Stimulated activated CD8-positive, alpha-beta memory T cell treated with anti-CD3 and anti-CD28 coated beads, Interleukin-15, amount 100 ng/mL, for 1 hour (primary cell): Measurements from ENCODE around the gene ATG13.

Source experiments
- DNase-seq: peaks from one replicate; pipeline ENCODE4 v3.0.0-alpha.2; 2020; ENCODE audit warnings: low read depth

The ATG13 gene

GRCh38 chr11:46607516-46607915, 9.8 kb upstream of the ATG13 start:
- no peak for DNase-seq

DNA sequence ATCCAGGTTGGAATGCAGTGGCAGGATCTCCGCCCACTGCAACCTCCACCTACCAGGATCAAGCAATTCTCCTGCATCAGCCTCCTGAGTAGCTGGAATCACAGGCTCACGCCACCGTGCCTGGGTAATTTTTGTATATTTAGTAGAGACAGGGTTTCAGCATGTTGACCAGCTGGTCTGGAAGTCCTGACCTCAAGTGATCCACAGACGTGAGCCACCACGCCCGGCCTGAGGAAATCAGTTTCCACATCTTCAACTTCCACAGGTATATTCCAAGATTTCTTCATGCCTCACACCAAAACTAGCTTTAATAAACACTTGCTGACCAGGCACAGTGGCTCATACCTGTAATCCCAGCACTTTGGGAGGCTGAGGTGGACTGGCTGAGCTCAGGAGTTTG, 8.0 kb upstream of the ATG13 start:
- no peak for DNase-seq

DNA sequence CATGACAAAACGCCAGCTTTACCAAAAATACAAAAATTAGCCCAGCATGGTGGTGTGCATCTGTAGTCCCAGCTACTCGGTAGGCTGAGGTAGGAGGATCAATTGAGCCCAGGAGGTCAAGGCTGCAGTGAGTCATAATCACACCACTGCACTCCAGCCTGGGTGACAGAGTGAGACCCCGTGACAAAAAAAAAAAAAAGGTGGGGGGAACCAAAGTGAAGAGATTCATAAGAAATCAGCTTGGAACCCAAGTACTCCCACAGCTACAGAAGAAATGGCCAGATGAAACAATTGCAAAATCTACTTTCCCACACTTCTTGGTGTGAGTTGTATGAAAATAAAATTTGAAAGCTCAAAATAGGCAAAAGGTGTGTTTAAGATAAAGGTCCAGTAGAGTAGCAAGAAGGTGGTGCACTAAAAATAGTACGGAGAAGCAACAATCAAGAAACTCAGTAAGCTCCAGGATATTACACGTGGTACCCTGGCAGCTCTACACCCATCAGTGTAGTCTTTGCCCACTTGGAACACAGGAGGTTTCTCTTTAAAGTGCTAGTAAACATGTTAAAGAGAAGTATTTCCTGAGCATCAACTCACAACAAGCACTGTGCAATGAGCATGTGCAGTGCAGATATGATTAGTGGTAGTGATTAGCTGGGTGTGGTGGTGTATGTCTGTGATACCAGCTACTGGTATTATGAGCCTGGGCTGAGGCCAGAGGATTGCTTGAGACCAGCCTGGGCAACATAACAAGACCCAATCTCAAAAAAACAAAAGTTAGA, 5.6 kb upstream of the ATG13 start:
- DNase-seq: no peak

GRCh38 chr11:46612326-46612725, 5.0 kb upstream of the ATG13 start:
- no peak for DNase-seq

DNA sequence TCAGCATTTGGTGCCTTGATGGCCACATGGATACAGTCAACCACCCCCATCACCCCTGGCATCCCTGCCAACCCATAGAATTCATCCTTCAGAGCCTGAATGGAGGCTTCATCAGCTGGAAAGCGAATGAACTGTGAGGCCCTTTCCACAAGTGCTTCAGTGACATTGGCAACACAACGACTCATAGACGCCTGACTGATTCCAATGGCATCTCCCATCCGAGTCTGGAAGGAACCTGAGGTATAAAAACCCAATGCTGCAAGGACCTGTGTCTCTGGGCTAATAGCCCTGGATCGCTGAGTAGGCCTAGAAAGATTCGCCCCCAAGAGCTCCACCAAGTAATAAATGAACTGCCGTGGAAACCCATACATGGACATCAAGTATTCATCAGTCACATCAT, 1.6 kb upstream of the ATG13 start:
- DNase-seq: no peak

GRCh38 chr11:46616551-46617133, 711 bp upstream of the ATG13 start:
- no peak for DNase-seq

GRCh38 chr11:46617972-46618314, 590 bp downstream of the ATG13 start:
- DNase-seq: no peak

DNA sequence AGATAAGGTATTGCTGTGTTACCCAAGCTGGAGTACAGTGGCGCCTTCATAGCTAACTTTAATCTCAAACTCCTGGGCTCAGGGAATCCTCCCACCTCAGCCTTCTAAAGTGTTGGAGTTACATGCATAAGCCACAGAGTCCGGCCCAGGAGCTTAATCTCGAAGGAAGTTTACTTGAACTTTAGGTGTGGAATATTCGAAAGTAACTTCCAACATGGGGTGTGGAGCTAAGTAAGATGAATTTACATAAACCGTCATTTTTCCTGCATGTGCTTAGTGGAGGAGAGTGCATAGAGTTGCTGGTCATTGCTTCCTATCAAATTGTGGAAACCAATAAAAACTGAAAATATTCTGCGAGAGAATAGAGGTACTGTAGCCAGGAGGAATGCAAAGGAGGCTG, 1.5 kb downstream of the ATG13 start:
- DNase-seq: no peak

DNA sequence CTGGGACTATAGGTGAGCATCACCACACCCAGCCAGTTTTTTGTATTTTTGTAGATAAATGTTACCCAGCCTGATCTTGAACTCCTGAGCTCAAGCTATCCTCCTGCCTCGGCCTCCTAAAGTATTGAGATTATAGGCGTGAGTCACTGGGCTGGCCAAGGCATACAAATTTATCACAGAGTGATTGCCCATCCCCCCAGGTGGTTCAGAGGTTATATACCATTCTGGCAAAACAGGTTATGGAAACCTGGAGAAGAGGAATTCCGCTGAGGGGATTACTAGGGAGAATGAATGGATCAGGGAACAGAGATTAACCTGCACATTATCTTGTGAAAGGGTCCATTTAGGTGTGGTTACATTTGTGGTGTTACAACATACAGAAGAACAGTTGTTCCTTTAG, 8.1 kb downstream of the ATG13 start:
- DNase-seq: no peak

GRCh38 chr11:46628961-46629360, 11.6 kb downstream of the ATG13 start:
- DNase-seq: no peak

DNA sequence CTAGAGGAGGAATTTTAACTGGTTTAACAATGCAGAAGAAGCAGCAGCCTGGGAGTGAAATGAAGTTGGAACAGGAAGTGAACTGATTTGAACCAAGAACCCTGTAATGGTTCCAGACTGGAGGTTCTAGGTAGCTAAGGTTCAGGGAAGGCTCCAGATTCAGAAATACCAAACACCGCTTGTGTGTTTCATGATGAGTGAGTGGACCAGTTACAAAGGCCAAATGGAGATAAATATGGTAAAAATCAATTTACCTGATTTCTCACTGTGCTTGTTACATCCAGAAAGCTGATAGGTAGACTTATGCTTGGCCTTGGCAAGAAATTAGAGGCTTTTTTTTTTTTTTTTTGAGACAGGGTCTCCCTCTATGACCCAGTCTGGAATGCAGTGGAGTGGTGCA, 12.9 kb downstream of the ATG13 start:
- DNase-seq: no peak

DNA sequence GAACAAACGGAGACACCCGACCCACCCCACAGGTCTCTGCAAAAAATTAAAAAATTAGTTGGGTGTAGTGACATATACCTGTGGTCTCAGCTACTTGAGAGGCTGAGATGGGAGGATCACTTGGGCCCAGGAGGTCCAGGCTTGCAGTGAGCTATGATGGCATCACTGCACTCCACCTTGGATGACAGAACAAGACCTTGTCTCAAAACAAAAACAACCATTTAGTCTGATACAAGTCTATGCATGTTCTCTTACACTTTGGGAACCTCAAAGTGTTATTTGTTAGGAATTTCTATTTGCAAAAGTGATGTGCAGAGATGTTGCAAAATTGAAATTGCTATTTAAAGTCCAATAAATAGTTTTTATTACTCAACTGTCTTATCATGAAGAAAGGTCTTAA, 14.3 kb downstream of the ATG13 start:
- no peak for DNase-seq

DNA sequence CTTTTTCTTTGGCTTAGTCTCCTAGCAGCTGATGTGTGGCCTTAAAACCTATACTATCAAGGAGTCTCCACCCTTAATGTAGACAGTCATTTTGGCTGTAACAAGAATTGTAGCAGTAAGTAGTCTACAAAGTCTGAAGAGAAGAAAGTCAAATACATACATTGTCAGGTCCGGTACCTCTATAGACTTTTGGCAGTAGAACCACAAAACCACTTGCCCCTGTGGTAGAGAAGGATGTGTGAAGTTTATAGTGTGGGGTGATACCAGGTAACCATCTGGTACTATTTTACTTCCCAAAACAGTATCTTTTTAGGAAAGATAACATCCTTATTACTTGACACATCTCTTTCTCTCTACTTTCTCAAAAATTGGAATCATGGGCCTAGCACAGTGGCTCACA, 15.1 kb downstream of the ATG13 start:
- DNase-seq: no peak

- DNase-seq: no peak
These were observed 16.2 kb downstream of the ATG13 start for GRCh38 chr11:46633291-46634217.

DNA sequence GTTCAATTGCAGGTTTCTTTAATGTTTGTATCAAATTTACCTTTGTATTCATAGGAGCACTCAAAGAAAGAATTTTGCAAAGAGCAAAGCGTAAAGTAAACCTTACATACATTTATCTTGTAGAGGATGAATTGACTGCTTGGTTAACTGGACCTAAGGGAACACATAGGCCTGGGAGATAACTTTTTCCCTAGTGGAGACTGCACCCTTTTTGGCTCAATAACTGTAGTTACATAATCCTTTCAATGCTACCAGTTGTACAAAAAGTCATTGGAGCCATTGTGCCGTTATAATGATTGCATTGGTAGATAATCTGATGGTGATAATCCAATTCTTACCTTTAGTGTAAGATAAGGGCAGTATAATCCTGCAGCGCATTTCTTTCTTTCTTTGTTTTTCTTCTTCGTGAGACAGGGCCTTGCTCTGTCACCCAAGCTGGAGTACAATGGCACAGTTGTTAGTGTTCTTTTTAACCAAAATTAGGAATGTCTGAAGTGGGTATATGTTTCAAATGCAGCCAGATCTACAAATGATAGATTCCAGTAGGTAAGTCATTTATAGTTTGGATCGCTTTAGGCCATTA, 18.3 kb downstream of the ATG13 start:
- DNase-seq: no peak

DNA sequence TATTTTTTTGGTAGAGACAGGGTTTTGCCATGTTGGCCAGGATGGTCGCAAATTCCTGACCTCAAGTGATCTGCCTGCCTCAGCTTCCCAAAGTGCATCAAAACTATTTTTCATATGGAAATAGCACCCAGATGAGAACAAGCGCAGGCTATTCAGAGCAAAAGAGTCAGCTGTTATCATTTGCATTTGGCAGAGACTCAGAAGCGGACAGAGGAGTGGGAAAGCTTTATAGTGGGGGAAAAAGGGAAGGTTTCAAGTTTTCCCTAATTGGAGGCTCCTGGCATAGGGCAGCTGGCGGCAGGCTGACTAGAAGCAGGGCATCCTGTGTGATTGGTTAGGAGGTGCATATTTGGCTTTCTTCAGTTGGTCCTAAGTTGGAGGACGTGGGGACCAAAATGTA, 20.2 kb downstream of the ATG13 start:
- no peak for DNase-seq

DNA sequence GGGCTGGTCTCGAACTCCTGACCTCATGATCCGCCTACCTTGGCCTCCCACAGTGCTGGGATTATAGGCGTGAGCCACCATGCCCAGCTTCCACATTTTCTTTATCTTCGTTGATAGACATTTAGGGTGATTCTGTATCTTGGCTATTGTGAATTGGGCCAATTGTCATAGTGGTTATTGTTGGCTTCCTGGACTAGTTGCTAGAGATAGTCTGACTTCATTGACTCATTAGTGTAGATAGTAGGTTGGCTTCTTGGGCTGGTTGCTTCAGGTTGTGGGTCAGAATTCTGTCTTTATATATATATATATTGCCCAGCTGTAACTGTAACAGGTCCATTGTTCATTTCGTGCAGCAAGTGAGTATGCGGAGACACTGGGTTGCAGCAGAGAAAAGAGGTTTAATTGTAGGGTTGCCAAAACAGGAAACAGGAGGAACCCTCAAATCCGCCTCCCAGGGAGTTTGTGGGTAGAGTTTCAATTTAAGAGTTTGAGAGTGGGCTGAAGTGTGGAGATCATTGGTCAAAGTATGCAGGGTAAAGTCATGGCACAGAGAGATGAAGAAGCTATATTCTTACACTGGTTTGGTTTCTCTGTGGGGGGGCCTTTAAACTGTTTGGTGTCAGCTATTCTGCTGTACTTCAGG, 22.0 kb downstream of the ATG13 start:
- no peak for DNase-seq

- DNase-seq: no peak
These were observed 22.9 kb downstream of the ATG13 start for GRCh38 chr11:46640036-46640788.

- DNase-seq: no peak
These were observed 24.3 kb downstream of the ATG13 start for GRCh38 chr11:46641639-46642038.

- no peak for DNase-seq
These were observed 25.4 kb downstream of the ATG13 start for GRCh38 chr11:46642627-46643335.

DNA sequence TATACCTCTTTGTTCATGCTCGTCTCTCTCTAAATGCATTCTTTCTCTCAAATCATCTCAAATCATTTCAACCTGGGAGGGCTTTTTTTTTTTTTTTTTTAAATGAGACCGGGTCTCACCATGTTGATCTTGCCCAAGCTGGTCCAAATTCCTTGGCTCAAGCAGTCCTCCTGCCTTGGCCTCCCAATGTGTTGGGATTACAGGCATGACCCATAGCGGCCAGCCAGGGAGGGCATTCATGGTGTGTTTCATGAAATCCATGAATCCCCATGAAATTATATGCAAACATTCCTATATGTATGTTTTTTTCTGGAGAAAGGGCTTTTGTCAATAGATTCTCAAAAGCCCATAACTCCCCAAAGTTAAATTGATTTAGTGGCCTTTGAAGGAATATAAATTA, 26.2 kb downstream of the ATG13 start:
- no peak for DNase-seq
